ENCODE data around the gene PPP6R2.

DNA sequence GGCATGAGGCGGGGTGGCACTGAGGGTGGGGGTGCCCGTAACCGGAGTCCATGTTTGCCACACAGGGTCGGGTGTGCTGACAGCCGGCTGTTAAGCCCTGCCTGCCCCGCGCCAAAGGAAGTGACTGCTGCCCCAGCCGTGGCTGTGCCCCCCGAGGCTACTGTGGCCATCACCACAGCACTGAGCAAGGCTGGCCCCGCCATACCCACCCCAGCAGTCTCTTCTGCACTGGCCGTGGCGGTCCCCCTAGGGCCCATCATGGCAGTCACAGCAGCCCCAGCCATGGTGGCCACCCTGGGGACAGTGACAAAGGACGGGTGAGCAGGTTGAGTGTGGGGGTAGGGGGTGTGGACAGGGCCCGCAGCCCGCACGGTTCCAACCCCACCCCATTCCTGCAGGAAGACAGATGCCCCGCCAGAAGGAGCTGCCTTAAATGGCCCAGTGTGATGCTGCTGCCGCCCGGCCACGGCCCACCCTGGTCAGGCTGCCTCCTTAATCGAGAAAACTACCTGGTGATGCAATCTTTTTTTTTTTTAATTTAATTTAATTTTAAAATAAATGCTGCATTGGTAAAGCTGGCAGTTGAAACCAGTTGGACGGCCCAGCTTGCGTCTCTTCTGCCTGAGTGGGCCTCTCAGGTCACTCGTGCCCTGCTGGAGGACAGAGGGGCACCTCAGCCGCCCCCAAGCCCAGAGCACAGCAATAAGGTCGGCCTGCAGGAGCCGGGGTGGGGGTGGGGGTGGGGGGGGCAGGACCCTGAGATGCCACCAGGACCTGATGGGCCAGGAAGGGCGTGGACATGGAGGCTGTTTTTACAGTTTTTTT, 100.9 kb downstream of the PPP6R2 start:
- TF ChIP-seq, protein P1, sequence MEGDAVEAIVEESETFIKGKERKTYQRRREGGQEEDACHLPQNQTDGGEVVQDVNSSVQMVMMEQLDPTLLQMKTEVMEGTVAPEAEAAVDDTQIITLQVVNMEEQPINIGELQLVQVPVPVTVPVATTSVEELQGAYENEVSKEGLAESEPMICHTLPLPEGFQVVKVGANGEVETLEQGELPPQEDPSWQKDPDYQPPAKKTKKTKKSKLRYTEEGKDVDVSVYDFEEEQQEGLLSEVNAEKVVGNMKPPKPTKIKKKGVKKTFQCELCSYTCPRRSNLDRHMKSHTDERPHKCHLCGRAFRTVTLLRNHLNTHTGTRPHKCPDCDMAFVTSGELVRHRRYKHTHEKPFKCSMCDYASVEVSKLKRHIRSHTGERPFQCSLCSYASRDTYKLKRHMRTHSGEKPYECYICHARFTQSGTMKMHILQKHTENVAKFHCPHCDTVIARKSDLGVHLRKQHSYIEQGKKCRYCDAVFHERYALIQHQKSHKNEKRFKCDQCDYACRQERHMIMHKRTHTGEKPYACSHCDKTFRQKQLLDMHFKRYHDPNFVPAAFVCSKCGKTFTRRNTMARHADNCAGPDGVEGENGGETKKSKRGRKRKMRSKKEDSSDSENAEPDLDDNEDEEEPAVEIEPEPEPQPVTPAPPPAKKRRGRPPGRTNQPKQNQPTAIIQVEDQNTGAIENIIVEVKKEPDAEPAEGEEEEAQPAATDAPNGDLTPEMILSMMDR (IDR thresholded peaks at IDR 0.05 in 2 of 3, conservative IDR thresholded peaks at IDR 0.05 in 1 of 3; ENCODE audit: borderline replicate concordance in 1 of 3, insufficient read depth in 1 of 3, low read depth in 2 of 3, low read length in 2 of 3): no peak
- TF ChIP-seq RAD21 (IDR thresholded peaks at IDR 0.05; ENCODE audit: low read depth): no peak
- TF ChIP-seq POLR2A (IDR thresholded peaks at IDR 0.05; ENCODE audit: borderline replicate concordance, extremely low read depth, insufficient read depth, insufficient read length): no peak
- no peak; the same call in 1 of the 2 replicates for TF ChIP-seq POLR2AphosphoS5 (IDR thresholded peaks at IDR 0.05; ENCODE audit: low read depth, low read length)
- TF ChIP-seq, protein P2, sequence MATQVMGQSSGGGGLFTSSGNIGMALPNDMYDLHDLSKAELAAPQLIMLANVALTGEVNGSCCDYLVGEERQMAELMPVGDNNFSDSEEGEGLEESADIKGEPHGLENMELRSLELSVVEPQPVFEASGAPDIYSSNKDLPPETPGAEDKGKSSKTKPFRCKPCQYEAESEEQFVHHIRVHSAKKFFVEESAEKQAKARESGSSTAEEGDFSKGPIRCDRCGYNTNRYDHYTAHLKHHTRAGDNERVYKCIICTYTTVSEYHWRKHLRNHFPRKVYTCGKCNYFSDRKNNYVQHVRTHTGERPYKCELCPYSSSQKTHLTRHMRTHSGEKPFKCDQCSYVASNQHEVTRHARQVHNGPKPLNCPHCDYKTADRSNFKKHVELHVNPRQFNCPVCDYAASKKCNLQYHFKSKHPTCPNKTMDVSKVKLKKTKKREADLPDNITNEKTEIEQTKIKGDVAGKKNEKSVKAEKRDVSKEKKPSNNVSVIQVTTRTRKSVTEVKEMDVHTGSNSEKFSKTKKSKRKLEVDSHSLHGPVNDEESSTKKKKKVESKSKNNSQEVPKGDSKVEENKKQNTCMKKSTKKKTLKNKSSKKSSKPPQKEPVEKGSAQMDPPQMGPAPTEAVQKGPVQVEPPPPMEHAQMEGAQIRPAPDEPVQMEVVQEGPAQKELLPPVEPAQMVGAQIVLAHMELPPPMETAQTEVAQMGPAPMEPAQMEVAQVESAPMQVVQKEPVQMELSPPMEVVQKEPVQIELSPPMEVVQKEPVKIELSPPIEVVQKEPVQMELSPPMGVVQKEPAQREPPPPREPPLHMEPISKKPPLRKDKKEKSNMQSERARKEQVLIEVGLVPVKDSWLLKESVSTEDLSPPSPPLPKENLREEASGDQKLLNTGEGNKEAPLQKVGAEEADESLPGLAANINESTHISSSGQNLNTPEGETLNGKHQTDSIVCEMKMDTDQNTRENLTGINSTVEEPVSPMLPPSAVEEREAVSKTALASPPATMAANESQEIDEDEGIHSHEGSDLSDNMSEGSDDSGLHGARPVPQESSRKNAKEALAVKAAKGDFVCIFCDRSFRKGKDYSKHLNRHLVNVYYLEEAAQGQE (IDR thresholded peaks at IDR 0.05; ENCODE audit: low read depth): no peak
- no peak for TF ChIP-seq EZH2 (IDR thresholded peaks at IDR 0.05)
